Posterior cingulate gyrus (tissue), 11 donors: ENCODE results near the gene CELSR1.

Experiments used
- DNase-seq, 10 donors: peaks; one replicate each; pipeline versions ENCODE4 v3.0.0 to v3.0.0-alpha.2; 2020 to 2021; ENCODE audit warnings: mixed read lengths in 3 of 10
- intact Hi-C: fragments of 100-400 bp; cut with DNase I; formaldehyde crosslinking; loops from one replicate; pipeline ENCODE4 v1.15.1; 2023

Gene CELSR1

DNA sequence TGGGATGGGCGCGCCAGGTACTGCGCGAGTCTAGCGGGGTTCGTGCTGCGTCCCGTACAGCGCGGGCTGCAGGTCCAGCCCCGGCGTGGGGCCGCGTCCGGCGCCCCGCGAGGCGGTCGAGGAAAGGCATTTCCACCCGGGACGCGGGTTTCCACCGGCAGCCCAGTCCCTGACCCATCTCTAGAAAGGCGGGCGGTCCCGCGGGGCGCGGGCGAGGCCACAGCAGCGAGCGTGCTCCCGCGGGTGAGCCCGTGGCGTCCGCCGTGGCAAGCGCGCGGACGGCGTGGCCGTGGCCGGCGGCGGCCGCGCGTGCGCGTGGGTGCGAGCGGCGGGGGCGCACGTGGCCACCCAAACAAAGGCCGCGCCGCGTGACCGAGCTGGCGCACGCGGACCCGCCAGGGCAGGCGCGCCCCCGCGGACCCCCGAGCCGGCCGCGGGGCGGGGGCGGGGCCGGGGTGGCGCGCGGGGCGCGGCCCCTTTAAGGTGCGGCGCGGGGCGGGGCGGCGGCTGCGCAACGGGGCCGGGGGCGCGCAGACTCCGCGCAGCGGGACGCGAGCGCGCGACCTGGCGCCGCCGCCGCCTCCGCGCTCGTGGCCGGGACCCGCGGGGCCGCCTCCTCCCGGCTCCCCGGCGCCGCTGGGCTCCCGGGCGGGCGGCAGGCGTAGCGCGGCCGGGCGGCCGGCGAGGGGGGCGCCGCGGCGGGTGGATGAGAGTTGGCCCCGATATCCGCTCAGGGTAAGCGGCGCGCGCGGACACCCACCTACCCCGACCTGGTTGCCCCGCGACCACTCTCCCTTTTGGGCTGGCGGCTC lies 39.3 kb upstream of the CELSR1 start:
- intact Hi-C loops: no loop called here
- peak in 7 of 10 donors; percentile 39 to 94 (median 59) for DNase-seq

DNA sequence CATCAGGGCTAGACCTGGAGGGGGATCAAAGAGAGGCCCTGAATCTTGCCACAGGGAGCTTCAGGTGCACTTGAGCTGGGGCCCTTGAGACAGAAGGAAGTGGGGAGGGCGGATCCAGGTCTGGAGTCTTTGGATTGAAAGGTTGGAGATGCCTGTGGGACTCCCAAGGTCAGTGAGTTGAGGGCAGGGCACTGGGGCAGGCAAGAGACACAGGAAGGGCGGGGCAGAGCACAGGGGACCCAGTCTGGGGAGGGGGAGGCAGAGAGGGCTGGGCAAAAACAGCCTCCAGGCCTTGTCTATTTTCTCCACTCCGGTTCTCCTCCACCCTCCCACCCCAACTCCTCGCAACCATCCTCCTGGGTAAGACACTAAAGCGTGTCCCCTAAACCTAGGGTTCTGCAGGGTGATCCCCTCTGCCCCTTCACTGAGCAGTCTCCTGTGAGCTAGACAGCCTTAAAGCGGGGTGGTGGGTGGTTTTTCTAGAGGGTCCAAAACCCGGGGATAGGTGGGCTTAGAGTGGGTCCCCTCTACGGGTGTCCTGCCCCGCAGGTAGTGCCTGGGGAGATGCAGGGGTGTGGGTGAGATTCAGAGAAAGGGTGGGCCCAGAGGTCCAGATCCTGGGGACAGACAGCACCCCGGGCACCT lies 38.6 kb upstream of the CELSR1 start:
- intact Hi-C loops: no loop called here

DNA sequence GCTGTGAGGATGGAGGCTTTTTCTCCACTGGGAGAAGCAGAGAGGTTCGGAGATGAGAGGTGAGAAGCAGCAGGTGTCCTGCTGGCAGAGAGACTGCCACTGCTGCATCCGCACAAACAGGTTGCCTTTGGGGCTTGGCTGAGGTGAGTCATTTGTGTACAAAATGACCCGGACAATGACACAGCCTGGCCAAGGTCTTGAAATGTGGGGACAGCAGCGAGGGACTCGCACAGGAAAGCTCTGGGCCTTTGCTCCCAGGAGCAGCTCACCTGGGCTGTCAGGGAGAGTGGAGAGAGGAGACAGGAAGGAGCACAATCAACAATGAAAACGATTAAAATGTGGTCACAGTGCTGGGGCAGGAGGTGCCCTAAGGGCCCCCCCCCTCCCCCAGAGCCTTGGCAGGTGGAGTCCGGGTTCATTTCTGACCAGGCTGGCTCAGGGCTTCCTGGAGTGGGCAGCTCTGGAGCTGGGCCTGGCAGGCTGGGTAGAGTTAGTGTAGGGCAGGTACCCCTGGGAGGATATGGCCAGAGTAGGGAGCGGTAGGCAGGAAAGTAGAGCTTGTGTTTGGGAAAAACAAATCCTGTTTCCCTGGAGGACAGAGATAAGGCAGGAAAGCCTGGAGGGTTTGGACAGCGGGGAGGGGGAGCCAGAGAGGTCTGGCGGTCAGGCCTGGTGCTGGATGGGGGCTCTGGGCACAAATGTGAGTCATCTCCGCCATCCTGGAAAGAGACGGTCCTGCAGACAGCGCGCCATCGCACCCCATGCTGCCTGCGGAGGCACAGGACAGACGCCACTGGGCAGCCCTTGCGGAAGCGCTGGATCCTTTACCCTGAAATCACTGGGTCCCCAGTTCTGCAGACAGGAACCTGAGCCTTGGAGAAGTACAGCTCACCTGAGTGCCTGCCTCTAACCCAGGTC lies 37.8 kb upstream of the CELSR1 start:
- peak in 4 of 10 donors; percentile 4 to 75 (median 45) for DNase-seq
- intact Hi-C loops: no loop called here

More for the DNA sequence above, 38.6 kb upstream of the CELSR1 start:
- DNase-seq: peak in 2 of 10 donors; percentile 37 to 61

DNA sequence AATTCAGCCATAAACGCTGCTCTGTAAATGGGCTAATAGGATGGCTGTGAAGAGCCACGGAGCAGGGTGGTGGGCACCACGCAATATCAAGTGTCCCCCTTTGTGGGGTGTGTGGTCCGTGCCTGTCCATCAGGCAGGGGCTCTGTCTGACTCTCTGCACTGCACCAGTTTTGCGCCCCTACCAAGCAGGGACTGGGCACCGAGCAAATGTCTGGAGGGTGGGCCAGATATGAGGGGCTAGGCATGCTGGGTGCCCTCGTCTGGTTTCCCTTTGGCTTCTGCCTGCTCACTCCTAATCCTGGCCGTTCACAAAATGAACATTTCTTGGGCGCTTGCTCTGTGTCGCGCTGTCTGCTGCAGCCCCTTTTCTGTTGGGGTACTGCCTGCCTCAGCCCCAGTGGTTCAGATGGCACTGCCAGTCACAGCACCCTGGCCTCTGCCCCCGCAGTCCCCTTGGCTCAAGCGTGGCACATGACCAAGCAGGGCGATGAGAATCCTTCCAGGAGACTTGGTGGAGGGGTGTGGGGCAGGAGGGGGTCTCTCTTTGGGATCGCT lies 37.1 kb upstream of the CELSR1 start:
- intact Hi-C loops: no loop called here
- DNase-seq: peak in 3 of 10 donors; percentile 35 to 62 (median 50)

DNA sequence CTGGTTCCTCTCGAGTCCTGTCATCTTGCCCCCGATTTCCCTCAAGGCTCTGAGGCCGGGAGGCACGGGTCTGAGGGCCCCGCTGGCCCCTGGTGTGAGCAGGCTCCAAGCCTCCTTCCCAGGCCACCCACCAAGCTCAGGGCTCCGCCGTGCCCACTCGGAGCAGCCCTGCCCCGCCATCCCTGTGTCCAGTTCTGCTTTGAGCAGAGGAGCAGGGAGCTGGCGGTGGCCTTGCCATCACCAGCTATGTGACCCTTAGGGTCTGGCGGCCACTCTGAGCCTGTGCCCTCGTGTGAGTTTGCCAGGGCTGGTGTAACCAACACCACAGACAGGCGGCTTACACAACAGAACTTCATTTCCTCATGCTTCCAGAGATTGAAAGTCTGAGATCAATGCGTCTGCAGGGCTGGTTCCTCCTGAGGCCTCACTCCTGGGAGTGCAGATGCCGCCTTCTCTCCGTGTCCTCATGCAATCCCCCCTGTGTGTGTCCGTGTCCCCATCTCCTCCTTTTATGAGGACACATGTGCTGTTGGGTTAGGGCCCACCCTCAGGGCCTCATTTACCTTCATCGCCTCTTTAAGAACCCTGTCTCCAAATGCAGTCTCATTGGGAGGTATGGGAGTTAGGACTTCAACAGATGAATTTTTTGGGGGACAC lies 36.5 kb upstream of the CELSR1 start:
- intact Hi-C loops: no loop called here
- peak in 4 of 10 donors; percentile 5 to 66 (median 52) for DNase-seq

DNA sequence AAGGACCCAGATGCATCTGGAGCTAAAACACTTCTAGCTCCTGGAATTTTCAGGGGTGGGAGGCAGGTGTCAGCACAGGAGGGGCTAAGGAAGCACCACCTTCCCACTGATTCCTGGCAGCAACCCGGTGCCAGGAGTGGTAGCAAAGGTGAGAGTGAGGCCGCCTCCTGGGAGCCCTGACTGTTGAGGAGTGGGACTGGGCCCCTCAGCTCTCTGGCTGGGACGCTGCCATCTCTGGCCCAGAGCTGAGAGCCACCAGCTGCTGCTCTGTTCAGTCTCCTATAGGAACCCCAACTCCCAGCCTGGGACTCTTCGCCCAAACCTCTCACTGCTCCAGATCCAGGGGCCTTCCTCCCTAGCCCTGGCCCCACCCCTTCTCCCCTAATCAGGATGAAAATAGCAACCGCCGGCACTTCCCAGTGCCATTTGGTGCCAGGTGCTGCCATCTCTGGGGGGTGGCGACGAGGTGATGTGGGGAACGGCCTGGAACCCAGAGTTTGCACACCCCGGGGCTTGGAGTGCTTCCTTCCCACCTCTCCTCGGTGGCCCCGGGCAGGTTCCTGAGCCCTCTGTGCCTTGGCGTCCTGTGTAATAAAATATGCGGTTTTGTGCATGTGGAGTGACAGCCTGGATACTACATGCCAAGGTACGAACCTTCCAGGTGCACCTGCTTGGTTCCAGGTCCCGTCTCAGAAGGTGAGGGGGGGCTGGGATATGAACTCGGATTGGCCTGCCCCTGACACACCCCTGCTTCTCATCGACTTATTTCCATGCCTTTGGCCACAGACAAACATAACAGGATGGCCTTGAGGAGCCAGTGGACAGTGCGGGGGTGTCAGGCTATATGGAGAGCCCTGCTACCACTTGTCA lies 35.7 kb upstream of the CELSR1 start:
- intact Hi-C loops: no loop called here
- DNase-seq: peak in 4 of 10 donors; percentile 5 to 73 (median 51)

DNA sequence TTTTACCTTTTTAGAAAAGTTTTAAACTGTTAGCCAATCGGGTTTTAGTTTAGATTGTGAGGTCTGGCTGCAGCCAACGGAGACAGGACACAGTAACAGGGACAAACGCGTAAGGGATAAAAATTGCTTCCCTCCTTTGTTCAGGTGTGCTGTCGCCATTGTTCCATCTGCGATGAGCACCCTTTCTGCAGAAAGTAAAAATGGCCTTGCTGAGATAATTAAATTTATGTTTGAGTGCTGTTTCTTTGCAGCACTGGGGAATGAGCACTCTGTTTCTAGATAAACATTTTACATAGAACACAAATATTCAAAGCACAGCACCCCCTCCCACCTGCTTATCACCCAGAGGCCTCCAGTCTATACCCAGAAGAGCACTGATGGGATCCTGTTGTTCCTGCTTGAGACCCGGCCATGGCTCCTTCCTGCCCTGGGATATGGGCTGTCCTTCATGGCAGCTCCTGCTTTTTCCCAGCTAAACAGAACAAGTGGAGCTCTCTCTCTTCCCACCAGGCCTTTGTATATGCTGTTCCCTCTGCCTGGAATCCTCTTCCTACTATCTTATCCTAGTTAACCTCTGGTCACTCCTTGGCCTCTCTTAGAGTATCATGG lies 34.3 kb upstream of the CELSR1 start:
- intact Hi-C loops: no loop called here
- peak in 1 of 10 donors; percentile 30 for DNase-seq

DNA sequence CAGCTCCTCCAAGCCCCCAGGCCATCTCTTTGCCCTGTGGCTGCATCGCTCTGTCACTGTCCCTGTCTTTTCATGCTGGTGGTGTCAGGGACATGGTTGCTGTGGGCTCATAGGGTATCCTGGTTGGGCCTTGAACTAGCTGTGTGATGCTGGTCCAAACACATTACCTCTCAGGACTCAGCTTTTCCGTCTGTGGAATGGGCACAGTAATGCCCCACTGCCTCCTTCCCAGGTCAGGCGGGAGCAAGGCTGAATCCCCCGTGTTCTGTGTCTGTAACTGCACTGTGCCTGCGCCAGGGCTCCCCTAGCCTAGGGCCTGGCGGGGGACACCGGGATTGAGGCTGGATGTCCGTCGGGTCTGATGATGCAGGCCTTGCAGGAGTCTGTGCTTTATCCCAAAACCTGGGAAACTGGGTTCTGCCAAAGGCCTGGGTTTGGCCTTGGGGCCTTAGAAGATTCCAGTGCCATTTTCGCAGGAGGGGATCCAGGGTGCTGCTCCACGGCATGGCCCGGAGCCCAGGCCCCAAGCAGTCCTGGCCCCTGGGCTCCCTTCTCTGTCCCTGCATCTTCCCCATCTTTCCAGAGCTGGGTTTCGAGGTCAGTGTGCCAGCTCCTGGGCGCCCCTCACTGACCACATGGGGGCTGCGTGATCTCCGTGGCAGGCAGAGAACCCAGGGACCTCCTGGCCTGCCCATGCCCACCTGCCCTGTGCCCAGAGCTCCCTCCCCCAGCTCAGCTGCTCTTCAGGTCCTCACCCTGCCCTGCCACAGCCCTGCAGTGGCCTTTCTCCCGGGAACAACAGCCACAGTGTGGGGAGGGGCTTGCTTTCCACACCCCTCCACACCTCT lies 32.7 kb upstream of the CELSR1 start:
- DNase-seq: peak in 4 of 10 donors; percentile 6 to 72 (median 40)
- intact Hi-C loops: no loop called here

DNA sequence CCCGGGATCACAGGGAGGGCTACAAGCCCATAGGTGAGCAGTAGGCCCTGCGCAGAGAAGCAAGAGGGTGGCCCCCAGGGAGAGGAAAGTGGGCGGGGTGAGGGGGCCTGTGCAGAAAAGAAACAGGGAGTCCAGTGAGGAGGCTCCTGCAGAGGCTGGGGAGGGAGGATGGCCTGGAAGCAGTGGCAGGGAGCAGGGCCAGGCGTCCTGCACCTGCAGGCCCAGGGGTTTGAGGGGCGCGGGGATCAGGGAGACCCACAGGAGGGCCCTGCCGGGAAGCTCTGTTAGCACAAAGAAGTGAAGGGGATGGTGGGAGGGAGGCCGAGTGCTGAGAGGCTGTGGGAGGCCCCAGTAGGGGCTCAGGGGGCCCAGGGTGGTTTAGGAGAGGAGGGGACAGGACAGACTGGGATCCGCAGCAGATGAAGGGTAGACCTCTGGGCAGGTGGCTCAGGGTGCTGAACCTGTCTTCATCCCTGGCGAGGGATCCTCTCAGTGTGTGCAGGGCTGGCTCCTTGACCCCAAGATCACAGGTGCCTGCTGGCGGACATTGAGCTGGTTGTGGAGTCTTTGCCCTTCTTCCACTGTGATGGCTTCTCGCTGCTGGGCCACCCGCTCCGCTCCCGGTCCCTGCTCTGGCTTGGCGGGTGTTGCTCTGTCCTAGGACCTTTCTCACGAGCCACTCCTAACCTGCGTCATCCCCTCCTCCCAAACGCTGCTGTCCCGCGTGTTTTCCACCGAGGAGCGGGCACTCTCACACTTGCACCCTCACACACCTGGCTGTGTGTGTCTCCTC lies 31.8 kb upstream of the CELSR1 start:
- peak in 3 of 10 donors; percentile 52 to 70 (median 54) for DNase-seq

DNA sequence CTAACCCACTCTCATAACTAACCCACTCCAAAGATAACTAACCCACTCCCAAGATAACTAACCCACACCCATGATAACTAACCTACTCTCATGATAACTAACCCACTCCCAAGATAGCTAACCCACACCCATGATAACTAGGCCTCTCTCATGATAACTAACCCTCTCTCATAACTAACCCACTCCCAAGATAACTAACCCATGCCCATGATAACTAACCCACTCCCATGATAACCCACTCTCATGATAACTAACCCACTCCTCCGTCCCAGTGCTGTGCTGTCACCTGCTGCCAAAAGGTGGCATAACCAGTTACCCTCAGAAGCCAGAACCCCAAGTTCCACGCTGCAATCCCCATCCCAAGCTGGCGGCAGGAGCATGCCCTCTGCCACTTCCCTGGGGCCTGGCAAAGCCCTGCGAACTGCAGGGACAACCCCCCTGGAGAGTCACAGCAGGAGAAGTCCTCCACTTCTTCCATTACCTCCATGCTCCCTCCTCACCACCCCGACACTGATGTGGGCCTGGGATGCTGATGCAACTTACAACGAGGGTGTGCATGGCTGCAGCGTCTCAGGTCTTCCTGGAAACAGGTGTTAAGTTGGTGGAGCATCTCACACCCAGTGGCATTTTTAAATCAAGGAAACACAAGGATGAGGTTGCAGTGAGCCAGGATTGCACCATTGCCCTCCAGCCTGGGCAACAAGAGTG lies 30.8 kb upstream of the CELSR1 start:
- DNase-seq: peak in 3 of 10 donors; percentile 12 to 48 (median 37)
- intact Hi-C loops: no loop called here

More for the DNA sequence above, 31.8 kb upstream of the CELSR1 start:
- intact Hi-C loops: no loop called here

DNA sequence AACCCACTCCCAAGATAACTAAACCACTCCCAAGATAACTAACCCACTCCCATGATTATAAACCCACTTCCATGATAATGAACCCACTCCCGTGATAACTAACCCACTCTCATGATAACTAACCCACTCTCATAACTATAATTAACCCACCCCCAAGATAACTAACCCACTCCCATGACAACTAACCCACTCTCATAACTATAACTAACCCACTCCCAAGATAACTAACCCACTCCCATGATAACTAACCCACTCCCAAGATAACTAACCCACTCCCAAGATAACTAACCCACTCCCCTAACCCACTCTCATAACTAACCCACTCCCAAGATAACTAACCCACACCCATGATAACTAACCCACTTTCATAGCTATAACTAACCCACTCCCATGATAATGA lies 30.1 kb upstream of the CELSR1 start:
- intact Hi-C loops: no loop called here
- no peak for DNase-seq

DNA sequence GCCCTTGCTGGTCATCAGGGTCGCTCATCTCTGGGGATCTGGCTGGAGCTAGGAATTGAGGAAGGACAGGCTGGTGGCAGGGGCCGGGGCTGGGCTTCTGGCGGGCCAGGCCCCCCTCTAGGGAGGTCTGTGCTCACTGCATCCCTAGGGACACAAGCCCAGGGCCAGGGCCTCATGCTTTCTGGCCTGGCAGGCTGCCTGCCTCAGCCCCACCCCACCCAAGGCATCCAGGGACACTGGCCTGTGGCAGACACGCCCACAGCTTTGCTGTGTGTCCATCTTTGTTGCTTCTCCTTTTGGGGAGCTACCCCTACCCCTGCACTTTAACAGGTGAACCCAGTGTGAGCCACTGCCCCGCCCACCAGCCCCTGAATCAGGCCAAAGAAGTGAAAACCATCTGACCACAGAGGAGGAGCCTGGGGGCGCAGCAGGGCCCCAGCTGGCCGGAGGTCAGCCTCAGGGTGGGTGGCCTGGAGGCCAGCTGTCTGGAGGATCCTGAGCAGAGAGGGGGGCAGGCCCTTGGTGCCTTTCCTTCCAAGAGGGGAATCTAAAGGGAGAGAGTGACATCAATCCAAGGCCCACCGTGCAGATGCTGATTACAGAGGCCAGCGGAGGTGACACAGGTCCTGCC lies 26.8 kb upstream of the CELSR1 start:
- intact Hi-C loops: no loop called here
- DNase-seq: peak in 3 of 10 donors; percentile 55 to 85 (median 64)

DNA sequence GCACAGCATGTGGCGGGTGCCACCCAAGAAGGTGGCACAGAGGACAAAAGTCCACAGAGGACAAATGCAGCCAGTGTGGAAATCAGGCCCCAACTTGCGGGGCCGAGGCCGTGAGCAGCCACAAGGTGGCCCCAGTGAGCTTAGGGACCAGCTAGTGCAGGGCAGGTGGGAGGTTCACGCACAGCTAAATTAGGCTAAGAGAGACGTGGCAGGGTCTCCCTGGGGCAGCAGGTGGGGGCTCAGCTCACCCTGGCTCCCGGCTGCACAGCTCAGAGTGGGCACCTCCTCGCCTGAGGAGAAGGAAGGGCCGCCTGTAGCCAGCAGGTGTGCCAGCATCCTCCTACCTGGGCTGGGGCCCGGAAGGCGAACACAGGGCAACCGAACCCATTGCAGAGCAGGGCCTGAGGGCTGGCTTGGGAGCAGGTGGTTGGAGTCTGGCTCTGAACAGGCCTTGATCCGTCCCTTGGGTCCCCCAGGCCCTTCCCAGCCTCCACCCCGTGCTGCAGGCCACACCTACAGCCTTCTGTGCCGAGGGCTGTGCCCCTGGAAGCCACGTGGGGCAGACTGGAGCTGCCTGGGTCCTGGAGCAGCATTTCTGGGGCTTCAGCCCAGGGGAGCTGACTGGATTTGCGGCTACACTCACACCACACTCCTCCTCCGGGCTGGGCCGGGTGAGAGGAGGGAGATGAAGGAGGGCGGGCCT lies 26.1 kb upstream of the CELSR1 start:
- peak in 9 of 10 donors; percentile 53 to 94 (median 70) for DNase-seq
- intact Hi-C loops: no loop called here

DNA sequence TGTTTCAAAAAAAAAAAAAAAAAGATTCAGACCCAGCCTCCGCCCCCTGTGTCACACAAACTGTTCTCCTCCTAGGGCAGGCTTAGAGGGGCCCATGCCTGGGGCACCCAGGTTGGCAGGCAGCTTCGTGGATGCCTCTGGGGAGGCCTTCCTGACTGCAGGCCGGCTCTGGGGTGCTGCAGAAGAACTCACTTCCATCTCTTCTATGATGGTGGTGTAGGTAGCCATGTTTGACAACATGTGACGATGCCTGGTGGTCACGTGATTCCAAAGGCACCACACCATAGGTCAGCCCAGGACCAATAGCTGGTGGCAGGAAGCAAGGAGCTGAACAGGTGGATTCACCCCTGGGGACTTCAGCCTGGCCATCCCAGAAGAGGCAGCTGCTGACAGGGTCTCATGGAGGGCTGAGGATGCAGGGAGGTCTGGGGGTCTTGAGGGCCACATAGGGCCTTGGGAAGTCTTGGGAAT lies 24.1 kb upstream of the CELSR1 start:
- DNase-seq: peak in 5 of 10 donors; percentile 56 to 95 (median 85)
- intact Hi-C loops: no loop called here
